HepG2 (cell line): ENCODE results near the gene STRN3. TPM values are rescaled to one million over a fixed set of nuclear protein-coding genes. Genes with fewer than 3 reads are reported as not detected.

Source experiments
- ATAC-seq: fragments of 200-7000 bp; cut with Tn5 transposase; 3 replicates; pipeline ENCODE4 v1.9.1; 2020; ENCODE audit warnings: mild to moderate bottlenecking, moderate library complexity
- Bru-seq: library from RNA; stranded (reverse); fragments of 400-500 nt; gene quantifications from one replicate; lab custom pipeline; 2021; lab: Mats Ljungman, UMichigan
- BruChase-seq, 2 experiments: library from RNA; stranded (reverse); fragments of 400-500 nt; gene quantifications; one replicate each; lab custom pipeline; 2021; lab: Mats Ljungman, UMichigan
- BruUV-seq: library from RNA; stranded (reverse); fragments of 400-500 nt; replicated peaks from 2 replicates; lab custom pipeline; 2021; lab: Mats Ljungman, UMichigan
- CTCF ChIA-PET: fragments of 300-600 bp; formaldehyde crosslinking; extraction: SDS; loops from one replicate; lab custom pipeline; 2021; ENCODE audit warnings: low total read pairs, inconsistent platforms, low intra/inter-chr PET ratio; lab: Yijun Ruan, JAX
- POLR2A ChIA-PET: fragments of 350-600 bp; sonication (Branson Sonifier 250); formaldehyde crosslinking; loops from one replicate; lab custom pipeline; 2020; ENCODE audit warnings: antibody characterized with exemption, inconsistent platforms; lab: Yijun Ruan, JAX
- DNase-seq: peaks from one replicate; pipeline ENCODE4 v3.0.0-alpha.2; 2015; ENCODE audit warnings: low spot score
- FAIRE-seq: peaks from 3 replicates; lab custom pipeline; 2011; peaks lifted over from hg19 to GRCh38; lab: Jason Lieb, UNC
- H2AFZ ChIP-seq: one replicate; pipeline ENCODE4 v1.6.1; 2011; ENCODE audit warnings: low read length, inconsistent platforms
- H3K27ac ChIP-seq: fragments of 300-600 bp; 3 replicates; pipeline ENCODE4 v1.8.0; 2011; ENCODE audit warnings: mixed run types, mild to moderate bottlenecking, mixed read lengths, low read length, inconsistent platforms; ENCODE audit not compliant: insufficient read depth; ENCODE audit errors: extremely low read length
- H3K27me3 ChIP-seq, 2 experiments: fragments of 200-600 bp in 1 of 2; 2 replicates in 1 of 2; 3 replicates in 1 of 2; pipeline versions ENCODE4 v1.6.0 to v1.8.0; 2011; ENCODE audit warnings: low read length in 2 of 2, mild to moderate bottlenecking in 2 of 2, moderate library complexity in 2 of 2, inconsistent platforms in 1 of 2; ENCODE audit not compliant: insufficient read depth in 2 of 2, control insufficient read depth in 1 of 2
- H3K36me3 ChIP-seq, 2 experiments: fragments of 200-600 bp in 1 of 2; replicated peaks in 1 of 2; 2 replicates in 1 of 2; 3 replicates in 1 of 2; pipeline versions ENCODE4 v1.5.1 to v1.8.0; 2011; ENCODE audit warnings: low read length in 2 of 2, inconsistent platforms in 1 of 2; ENCODE audit not compliant: insufficient read depth in 2 of 2, control insufficient read depth in 1 of 2
- H3K4me1 ChIP-seq: 2 replicates; pipeline ENCODE4 v1.5.1; 2012; ENCODE audit warnings: low read length, inconsistent platforms; ENCODE audit not compliant: insufficient read depth
- H3K4me2 ChIP-seq: 2 replicates; pipeline ENCODE4 v1.6.0; 2011; ENCODE audit warnings: low read depth, low read length, inconsistent platforms
- H3K4me3 ChIP-seq, 3 experiments: fragments of 200-600 bp in 1 of 3; sonication (generic), shearing (Covaris generic) in 1 of 3; replicated peaks in 1 of 3; 2 replicates each; pipeline ENCODE4 v1.5.1; 2011 to 2016; ENCODE audit warnings: low read length in 3 of 3, inconsistent platforms in 2 of 3, low read depth in 2 of 3, mild to moderate bottlenecking in 2 of 3, control low read depth in 1 of 3, mixed read lengths in 1 of 3; ENCODE audit not compliant: insufficient read depth in 1 of 3
- H3K79me2 ChIP-seq: one replicate; pipeline ENCODE4 v1.6.1; 2011; ENCODE audit warnings: low read length, inconsistent platforms; ENCODE audit not compliant: insufficient read depth
- H3K9ac ChIP-seq: 2 replicates; pipeline ENCODE4 v1.6.0; 2011; ENCODE audit warnings: mild to moderate bottlenecking, low read depth, low read length, inconsistent platforms; ENCODE audit not compliant: insufficient read depth
- H3K9me3 ChIP-seq: 2 replicates; pipeline ENCODE4 v1.5.1; 2012; ENCODE audit warnings: mild to moderate bottlenecking, low read length
- H4K20me1 ChIP-seq: 2 replicates; pipeline ENCODE4 v1.6.0; 2011; ENCODE audit warnings: inconsistent platforms, mild to moderate bottlenecking, low read length, moderate library complexity; ENCODE audit not compliant: insufficient read depth
- AHR ChIP-seq: IDR thresholded peaks from 2 replicates; pipeline ENCODE4 v1.6.1; 2018; ENCODE audit warnings: missing genetic modification reagents, missing compliant biosample characterization
- GFI1 ChIP-seq: sonication (generic); formaldehyde crosslinking; IDR thresholded peaks from 2 replicates; pipeline ENCODE4 v1.5.0; 2020; ENCODE audit warnings: missing genetic modification reagents, mild to moderate bottlenecking, borderline replicate concordance
- KLF13 ChIP-seq: sonication (generic); formaldehyde crosslinking; IDR thresholded peaks from 2 replicates; pipeline ENCODE4 v1.4.0; 2020; ENCODE audit warnings: mild to moderate bottlenecking, missing genetic modification reagents
- MLLT10 ChIP-seq: sonication (generic); formaldehyde crosslinking; IDR thresholded peaks from 2 replicates; pipeline ENCODE4 v1.4.0; 2020; ENCODE audit warnings: missing genetic modification reagents
- TSC22D2 ChIP-seq: sonication (generic); formaldehyde crosslinking; IDR thresholded peaks from 2 replicates; pipeline ENCODE4 v1.5.1; 2020; ENCODE audit warnings: missing genetic modification reagents, mild to moderate bottlenecking, borderline replicate concordance
- ZNF350 ChIP-seq: sonication (generic); formaldehyde crosslinking; IDR thresholded peaks from 2 replicates; pipeline ENCODE4 v1.4.0; 2020; ENCODE audit warnings: mild to moderate bottlenecking, low read depth, missing genetic modification reagents, borderline replicate concordance
- ZNF44 ChIP-seq: sonication (generic); formaldehyde crosslinking; IDR thresholded peaks from 2 replicates; pipeline ENCODE4 v1.5.1; 2020; ENCODE audit warnings: mild to moderate bottlenecking, missing genetic modification reagents
- WGBS: methylation state at CpG from one replicate; pipeline ENCODE4 v1.1.6; 2017; ENCODE audit warnings: low lambda C conversion rate; 5-methylcytosine and 5-hydroxymethylcytosine counted together
- in situ Hi-C: cut with HindIII; loops from 2 replicates; pipeline ENCODE4 v1.10.0; 2017; ENCODE audit warnings: low pct_unique_long_range_greater_than_20kb; ENCODE audit not compliant: extremely low pct_ligation_motif_present
- intact Hi-C: fragments of 100-400 bp; cut with micrococcal nuclease; formaldehyde crosslinking; loops from one replicate; pipeline ENCODE4 v1.10.0; 2022; ENCODE audit not compliant: unreplicated experiment
- long read RNA-seq, 2 experiments: library from RNA in 1 of 2; library from polyadenylated mRNA in 1 of 2; stranded (forward) in 1 of 2; unstranded in 1 of 2; transcript quantifications; one replicate each; pipeline ENCODE4 v2.0.0, GENCODE V29; 2019 to 2022
- polyA minus RNA-seq, 3 experiments: library from RNA; depleted of rRNA, polyadenylated mRNA; stranded (reverse); fragments of >200 nt; gene quantifications; 2 replicates each; pipeline ENCODE4 v1.2.3, GENCODE V29; 2011; ENCODE audit warnings: low replicate concordance in 1 of 3
- polyA plus RNA-seq, 8 experiments: library from polyadenylated mRNA; depleted of rRNA in 3 of 8; stranded (reverse) in 7 of 8; unstranded in 1 of 8; fragments of >200 nt; fragmentation: Illumina TruSeq in 4 of 8; extraction: Trizol in 4 of 8; gene quantifications; 2 replicates each; pipeline versions ENCODE4 v1.2.1 to v1.2.3, GENCODE V29; 2011 to 2016; ENCODE audit warnings: low read depth in 4 of 8, missing spikeins in 1 of 8, mixed read lengths in 1 of 8; ENCODE audit not compliant: insufficient read depth in 1 of 8
- total RNA-seq, 5 experiments: library from RNA; depleted of rRNA; stranded (reverse); fragments of >200 nt; fragmentation: Illumina TruSeq; extraction: Trizol; gene quantifications; 2 replicates each; pipeline ENCODE4 v1.2.3, GENCODE V29; 2016; ENCODE audit warnings: low read depth in 1 of 5
- TF ChIP-seq, protein P1 (sequence below): fragments of 450-650 bp; IDR thresholded peaks from 2 replicates; pipeline ENCODE4 v1.6.1; 2017
- TF ChIP-seq, protein P2 (sequence below): sonication (generic); formaldehyde crosslinking; conservative IDR thresholded peaks from 2 replicates; pipeline ENCODE4 v1.8.0; 2022; ENCODE audit warnings: low read depth, missing genetic modification reagents

Gene STRN3, protein sequence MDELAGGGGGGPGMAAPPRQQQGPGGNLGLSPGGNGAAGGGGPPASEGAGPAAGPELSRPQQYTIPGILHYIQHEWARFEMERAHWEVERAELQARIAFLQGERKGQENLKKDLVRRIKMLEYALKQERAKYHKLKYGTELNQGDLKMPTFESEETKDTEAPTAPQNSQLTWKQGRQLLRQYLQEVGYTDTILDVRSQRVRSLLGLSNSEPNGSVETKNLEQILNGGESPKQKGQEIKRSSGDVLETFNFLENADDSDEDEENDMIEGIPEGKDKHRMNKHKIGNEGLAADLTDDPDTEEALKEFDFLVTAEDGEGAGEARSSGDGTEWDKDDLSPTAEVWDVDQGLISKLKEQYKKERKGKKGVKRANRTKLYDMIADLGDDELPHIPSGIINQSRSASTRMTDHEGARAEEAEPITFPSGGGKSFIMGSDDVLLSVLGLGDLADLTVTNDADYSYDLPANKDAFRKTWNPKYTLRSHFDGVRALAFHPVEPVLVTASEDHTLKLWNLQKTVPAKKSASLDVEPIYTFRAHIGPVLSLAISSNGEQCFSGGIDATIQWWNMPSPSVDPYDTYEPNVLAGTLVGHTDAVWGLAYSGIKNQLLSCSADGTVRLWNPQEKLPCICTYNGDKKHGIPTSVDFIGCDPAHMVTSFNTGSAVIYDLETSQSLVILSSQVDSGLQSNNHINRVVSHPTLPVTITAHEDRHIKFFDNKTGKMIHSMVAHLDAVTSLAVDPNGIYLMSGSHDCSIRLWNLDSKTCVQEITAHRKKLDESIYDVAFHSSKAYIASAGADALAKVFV
- 123 and 135 TPM in 2 replicates for total RNA-seq (2016; rRNA removed; fragmentation: Illumina TruSeq; extraction: Trizol)
- 98.8 and 127 TPM in 2 replicates for total RNA-seq (2016; cell fraction: cytosol; rRNA removed; fragmentation: Illumina TruSeq; extraction: Trizol; ENCODE audit: low read depth)
- total RNA-seq (2016; cell fraction: insoluble cytoplasmic fraction; rRNA removed; fragmentation: Illumina TruSeq; extraction: Trizol) = 127 and 145 TPM in 2 replicates
- 62.4 and 67.2 TPM in 2 replicates for total RNA-seq (2016; cell fraction: membrane; rRNA removed; fragmentation: Illumina TruSeq; extraction: Trizol)
- 136 and 152 TPM in 2 replicates for total RNA-seq (2016; cell fraction: nucleus; rRNA removed; fragmentation: Illumina TruSeq; extraction: Trizol)
- 44.9 and 49.4 TPM in 2 replicates for polyA plus RNA-seq (2011; rRNA removed)
- polyA plus RNA-seq (2011; cell fraction: cytosol; rRNA removed) = 17.6 and 28.4 TPM in 2 replicates
- 37.0 and 38.5 TPM in 2 replicates for polyA plus RNA-seq (2011; cell fraction: nucleus; rRNA removed)
- 57.6 and 63.3 TPM in 2 replicates for polyA plus RNA-seq (2012)
- polyA plus RNA-seq (2016; cell fraction: cytosol; fragmentation: Illumina TruSeq; extraction: Trizol; ENCODE audit: low read depth) = 1.6 and 2.2 TPM in 2 replicates
- polyA plus RNA-seq (2016; cell fraction: insoluble cytoplasmic fraction; fragmentation: Illumina TruSeq; extraction: Trizol; ENCODE audit: low read depth) = 83.4 and 92.4 TPM in 2 replicates
- 9.6 and 10.8 TPM in 2 replicates for polyA plus RNA-seq (2016; cell fraction: membrane; fragmentation: Illumina TruSeq; extraction: Trizol; ENCODE audit: low read depth)
- 89.5 and 94.1 TPM in 2 replicates for polyA plus RNA-seq (2016; cell fraction: nucleus; fragmentation: Illumina TruSeq; extraction: Trizol; ENCODE audit: insufficient read depth, low read depth)
- polyA minus RNA-seq (2011; rRNA and poly(A)+ RNA removed; ENCODE audit: low replicate concordance) = 16.3 and 63.5 TPM in 2 replicates
- polyA minus RNA-seq (2011; cell fraction: cytosol; rRNA and poly(A)+ RNA removed) = 84.7 and 102 TPM in 2 replicates
- polyA minus RNA-seq (2011; cell fraction: nucleus; rRNA and poly(A)+ RNA removed) = 292 and 316 TPM in 2 replicates
- percentile 98 among the genes with signal in this experiment for Bru-seq, nascent RNA
- BruChase-seq, experiment 1, labeled RNA remaining after a 6-hour chase = percentile 96 among the genes with signal in this experiment
- percentile 97 among the genes with signal in this experiment for BruChase-seq, experiment 2, labeled RNA remaining after a 2-hour chase
- long read RNA-seq, experiment 1, partial matches to known transcripts = 5 of 83 reads
- long read RNA-seq, experiment 1, other reads (novel, unspliced or antisense) = 78 of 83 reads
- long read RNA-seq, experiment 2, partial matches to known transcripts = 2 of 53 reads
- long read RNA-seq, experiment 2, other reads (novel, unspliced or antisense) = 51 of 53 reads

DNA sequence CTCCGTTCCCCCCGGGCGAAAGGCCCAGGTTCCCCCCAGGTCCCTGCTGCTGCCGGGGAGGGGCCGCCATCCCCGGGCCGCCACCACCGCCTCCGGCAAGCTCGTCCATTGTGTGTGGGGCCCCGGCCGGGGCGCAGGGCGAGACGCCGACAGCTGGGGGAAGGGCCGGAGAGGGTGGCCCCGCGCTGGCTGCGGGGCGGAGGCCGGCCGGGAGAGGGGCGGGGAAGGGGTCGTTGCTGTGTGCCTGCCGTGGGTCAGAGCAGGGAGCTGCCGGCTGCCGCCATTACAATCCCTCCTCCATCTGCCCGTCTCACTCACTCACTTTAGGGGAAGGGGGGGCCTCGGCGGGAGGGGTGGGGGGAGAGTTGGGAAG, at the start of gene STRN3:
Gene STRN3, minus strand, starts transcription at position 303 of the 373 bp plus-strand sequence. Its CDS starts 194 bp downstream, at position 109.
- Histone ChIP-seq H3K9me3 (no peaks in the 10 kb centered on the region), H3K4me3 (peak within 1 kb of the TSS; percentile 96 to 97 (median 96)), H3K4me2 (peak within 1 kb of the TSS; percentile 86), H3K79me2 (peaks cover 57% of the 10 kb centered on the region), H4K20me1 (peaks cover 37% of the 10 kb centered on the region), H3K9ac (peak within 1 kb of the TSS; percentile 99), H3K27me3 (peaks cover 0 to 5% of the 10 kb centered on the region in 2 experiments; a peak in 1 of 5 replicates), H3K4me1 (peaks cover 73% of the 10 kb centered on the region), H3K36me3 (peaks cover 4 to 7% of the 10 kb centered on the region in 2 experiments), H2AFZ (peak within 1 kb of the TSS; percentile 2), H3K27ac (peak within 1 kb of the TSS; percentile 73)
- ATAC-seq (no peak), DNase-seq (no peak), FAIRE-seq (no peak)
- ChIA-PET POLR2A (interaction anchor here (0.7 to 5.1 kb wide), 51 partner anchors 8 to 431 kb away, joined by 3 to 126 read pairs (median 8); partner anchors contain the start of genes COCH, DTD2, HEATR5A and HECTD1), CTCF (interaction anchor here (0.8 kb wide), 1 partner anchor 55 kb away, joined by 3 read pairs; no protein-coding TSS in a partner anchor)
- WGBS = 0% methylated on average over 28 of the region's 31 CpGs
- in situ Hi-C loops (loop anchor here (10.0 kb wide), 1 partner anchor 59 kb away; no protein-coding TSS in a partner anchor), intact Hi-C loops (loop anchor here (1.0 to 5.0 kb wide), 6 partner anchors 8 to 181 kb away; partner anchors contain the start of gene HECTD1)
- BruUV-seq = no TSS peak
- TF ChIP-seq ZNF350 (CRISPR knock-in tag) (no peak), ZNF44 (CRISPR knock-in tag) (peak; percentile 7; the same call in 1 of the 2 replicates), GFI1 (CRISPR knock-in tag) (no peak), MLLT10 (CRISPR knock-in tag) (no peak), TSC22D2 (no peak; the same call in 1 of the 2 replicates), AHR (CRISPR knock-in tag) (peak; percentile 37; the same call in 1 of the 2 replicates), KLF13 (CRISPR knock-in tag) (no peak)
- TF ChIP-seq, protein P1, sequence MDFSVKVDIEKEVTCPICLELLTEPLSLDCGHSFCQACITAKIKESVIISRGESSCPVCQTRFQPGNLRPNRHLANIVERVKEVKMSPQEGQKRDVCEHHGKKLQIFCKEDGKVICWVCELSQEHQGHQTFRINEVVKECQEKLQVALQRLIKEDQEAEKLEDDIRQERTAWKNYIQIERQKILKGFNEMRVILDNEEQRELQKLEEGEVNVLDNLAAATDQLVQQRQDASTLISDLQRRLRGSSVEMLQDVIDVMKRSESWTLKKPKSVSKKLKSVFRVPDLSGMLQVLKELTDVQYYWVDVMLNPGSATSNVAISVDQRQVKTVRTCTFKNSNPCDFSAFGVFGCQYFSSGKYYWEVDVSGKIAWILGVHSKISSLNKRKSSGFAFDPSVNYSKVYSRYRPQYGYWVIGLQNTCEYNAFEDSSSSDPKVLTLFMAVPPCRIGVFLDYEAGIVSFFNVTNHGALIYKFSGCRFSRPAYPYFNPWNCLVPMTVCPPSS = no peak
- TF ChIP-seq, protein P2, sequence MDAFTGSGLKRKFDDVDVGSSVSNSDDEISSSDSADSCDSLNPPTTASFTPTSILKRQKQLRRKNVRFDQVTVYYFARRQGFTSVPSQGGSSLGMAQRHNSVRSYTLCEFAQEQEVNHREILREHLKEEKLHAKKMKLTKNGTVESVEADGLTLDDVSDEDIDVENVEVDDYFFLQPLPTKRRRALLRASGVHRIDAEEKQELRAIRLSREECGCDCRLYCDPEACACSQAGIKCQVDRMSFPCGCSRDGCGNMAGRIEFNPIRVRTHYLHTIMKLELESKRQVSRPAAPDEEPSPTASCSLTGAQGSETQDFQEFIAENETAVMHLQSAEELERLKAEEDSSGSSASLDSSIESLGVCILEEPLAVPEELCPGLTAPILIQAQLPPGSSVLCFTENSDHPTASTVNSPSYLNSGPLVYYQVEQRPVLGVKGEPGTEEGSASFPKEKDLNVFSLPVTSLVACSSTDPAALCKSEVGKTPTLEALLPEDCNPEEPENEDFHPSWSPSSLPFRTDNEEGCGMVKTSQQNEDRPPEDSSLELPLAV = no peak
